HG03457 (cell line): ENCODE results near the gene KRT33B.

Source experiments
- ATAC-seq: cut with Tn5 transposase; IDR thresholded peaks from one replicate; pipeline ENCODE4 v1.9.1; 2021; ENCODE audit warnings: moderate number of reproducible peaks; ENCODE audit not compliant: unreplicated experiment

KRT33B gene

GRCh38 chr17:41326173-41327145 is 43.2 kb downstream of the KRT33B start:
- no peak for ATAC-seq

GRCh38 chr17:41325611-41326010 is 44.0 kb downstream of the KRT33B start:
- ATAC-seq = no peak

- ATAC-seq = no peak
Observed at GRCh38 chr17:41325126-41325525, 44.5 kb downstream of the KRT33B start.

GRCh38 chr17:41324180-41325075 is 45.2 kb downstream of the KRT33B start:
- ATAC-seq = no peak

GRCh38 chr17:41322903-41323895 is 46.4 kb downstream of the KRT33B start:
- no peak for ATAC-seq

GRCh38 chr17:41322094-41322902 is 47.3 kb downstream of the KRT33B start:
- ATAC-seq = no peak

- ATAC-seq = no peak
Observed at GRCh38 chr17:41318231-41318630, 51.4 kb downstream of the KRT33B start.

- ATAC-seq = no peak
Observed at GRCh38 chr17:41315814-41316445, 53.7 kb downstream of the KRT33B start.

GRCh38 chr17:41315204-41315794 is 54.3 kb downstream of the KRT33B start, which contains the start of gene KRTAP17-1:
KRTAP17-1 (minus strand) TSS chr17:41315710; CDS start chr17:41315650, 60 bp downstream.
- ATAC-seq = no peak
